RCC 7860 (cell line): ENCODE measurements around the gene DGKH.

ENCODE experiments used
- DNase-seq: peaks from one replicate; pipeline ENCODE4 v3.0.0-alpha.2; 2015; ENCODE audit warnings: low spot score
- FAIRE-seq: peaks from 2 replicates; lab custom pipeline; 2012; peaks lifted over from hg19 to GRCh38; lab: Jason Lieb, UNC

Gene DGKH, protein sequence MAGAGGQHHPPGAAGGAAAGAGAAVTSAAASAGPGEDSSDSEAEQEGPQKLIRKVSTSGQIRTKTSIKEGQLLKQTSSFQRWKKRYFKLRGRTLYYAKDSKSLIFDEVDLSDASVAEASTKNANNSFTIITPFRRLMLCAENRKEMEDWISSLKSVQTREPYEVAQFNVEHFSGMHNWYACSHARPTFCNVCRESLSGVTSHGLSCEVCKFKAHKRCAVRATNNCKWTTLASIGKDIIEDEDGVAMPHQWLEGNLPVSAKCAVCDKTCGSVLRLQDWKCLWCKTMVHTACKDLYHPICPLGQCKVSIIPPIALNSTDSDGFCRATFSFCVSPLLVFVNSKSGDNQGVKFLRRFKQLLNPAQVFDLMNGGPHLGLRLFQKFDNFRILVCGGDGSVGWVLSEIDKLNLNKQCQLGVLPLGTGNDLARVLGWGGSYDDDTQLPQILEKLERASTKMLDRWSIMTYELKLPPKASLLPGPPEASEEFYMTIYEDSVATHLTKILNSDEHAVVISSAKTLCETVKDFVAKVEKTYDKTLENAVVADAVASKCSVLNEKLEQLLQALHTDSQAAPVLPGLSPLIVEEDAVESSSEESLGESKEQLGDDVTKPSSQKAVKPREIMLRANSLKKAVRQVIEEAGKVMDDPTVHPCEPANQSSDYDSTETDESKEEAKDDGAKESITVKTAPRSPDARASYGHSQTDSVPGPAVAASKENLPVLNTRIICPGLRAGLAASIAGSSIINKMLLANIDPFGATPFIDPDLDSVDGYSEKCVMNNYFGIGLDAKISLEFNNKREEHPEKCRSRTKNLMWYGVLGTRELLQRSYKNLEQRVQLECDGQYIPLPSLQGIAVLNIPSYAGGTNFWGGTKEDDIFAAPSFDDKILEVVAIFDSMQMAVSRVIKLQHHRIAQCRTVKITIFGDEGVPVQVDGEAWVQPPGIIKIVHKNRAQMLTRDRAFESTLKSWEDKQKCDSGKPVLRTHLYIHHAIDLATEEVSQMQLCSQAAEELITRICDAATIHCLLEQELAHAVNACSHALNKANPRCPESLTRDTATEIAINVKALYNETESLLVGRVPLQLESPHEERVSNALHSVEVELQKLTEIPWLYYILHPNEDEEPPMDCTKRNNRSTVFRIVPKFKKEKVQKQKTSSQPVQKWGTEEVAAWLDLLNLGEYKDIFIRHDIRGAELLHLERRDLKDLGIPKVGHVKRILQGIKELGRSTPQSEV

DNA sequence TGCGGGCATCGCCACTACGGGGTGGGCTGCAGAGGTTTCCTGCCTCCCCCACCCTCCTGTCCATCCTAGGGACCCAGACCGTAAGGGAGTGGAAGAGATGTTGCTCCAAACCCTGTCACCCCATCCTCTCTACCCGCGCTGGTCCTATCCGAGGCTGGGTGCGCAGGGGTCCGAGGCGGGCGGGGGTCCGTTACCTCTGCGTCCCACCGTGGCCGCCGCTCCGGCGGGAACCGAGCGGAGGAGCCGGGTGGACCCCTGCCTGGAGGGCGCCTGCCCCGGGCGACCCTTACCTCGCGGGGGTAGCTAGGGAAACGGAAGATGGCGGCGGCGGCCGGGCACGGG is at the start of gene DGKH:
DGKH (plus strand) TSS at position 307 of the 342 bp plus-strand sequence. CDS start 126 bp downstream, outside the sequence.
- DNase-seq (no peak), FAIRE-seq (no peak)

DNA sequence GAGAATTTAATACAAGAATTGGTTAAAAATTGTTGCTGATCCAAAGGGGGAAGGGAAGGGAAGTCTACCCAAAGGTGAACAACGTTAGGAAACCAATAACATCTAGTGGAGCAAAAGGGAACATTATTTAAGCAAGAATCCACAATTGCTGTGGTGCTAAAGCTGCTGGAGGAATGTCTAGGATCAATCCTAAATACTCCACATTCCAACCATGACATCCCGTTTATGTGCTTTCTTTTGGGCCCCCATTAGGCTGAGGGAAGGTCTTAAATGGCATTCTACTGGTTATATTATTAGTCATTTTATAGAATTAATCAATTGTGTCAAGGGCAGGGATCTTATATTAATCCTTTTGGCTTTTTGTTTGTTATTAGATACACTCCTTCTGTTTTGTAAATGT is 47.6 kb upstream of the DGKH start:
- no peak for FAIRE-seq
- DNase-seq, result no peak

DNA sequence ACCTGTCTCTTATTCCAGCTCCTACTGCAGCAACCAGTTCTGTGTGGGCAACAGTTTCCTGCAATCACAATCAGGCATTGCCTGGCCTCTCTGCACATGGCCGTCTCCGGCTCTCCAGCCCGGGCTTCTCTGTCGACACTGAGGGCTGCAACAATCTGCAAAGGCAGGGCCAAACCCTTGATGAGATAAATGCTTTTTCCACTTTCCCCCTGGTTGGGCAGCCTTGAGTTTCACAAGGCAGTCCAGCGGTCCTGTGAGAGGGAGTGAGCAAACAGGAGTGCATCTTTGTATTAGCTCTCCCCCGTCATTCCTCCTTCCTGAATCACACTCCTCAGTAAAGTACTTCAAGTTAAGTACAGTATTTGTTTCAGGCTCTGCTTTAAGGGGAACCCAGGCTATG is 46.9 kb upstream of the DGKH start:
- FAIRE-seq, result no peak

DNA sequence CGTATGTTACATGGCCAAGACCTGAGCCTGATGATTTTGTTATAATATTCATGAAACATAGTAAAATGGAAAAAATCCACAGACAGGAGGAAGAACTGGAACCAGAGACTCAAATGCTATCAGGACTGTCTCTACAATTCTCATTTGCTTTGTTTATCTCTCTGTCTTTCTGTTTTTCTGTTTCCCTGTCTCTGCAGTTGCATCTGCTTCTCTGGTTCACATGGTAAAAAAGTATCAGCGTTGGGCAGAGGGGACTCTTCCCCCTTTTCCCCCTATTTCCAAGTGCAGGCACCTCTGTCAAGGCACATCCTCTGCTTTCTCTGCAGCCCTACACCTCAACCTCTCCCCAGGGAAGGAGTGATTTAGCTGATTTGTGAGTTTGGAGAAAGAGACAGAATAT is 46.4 kb upstream of the DGKH start:
- FAIRE-seq, result no peak
- DNase-seq, result no peak

More for the DNA sequence above, 46.9 kb upstream of the DGKH start:
- peak; percentile 29 for DNase-seq

DNA sequence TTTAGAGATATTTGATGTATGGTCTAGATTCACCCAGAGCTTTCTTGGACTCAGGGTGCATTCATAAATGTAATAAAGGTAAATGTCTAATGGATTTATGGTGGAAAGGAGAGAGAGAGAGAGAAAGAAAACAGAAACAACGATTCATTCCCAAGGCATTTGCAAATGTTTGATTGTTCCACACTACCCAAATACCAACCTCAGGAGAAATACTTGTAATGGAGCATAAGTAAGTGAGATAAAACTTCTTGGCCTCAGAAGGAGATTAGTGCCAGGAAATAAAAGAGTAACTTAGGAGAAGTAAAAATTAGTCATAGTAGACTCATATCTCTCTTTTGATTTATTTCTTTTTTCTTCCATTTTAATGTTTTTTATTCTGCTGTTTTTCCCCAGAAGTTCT is 40.6 kb upstream of the DGKH start:
- DNase-seq (peak; percentile 15), FAIRE-seq (no peak)

DNA sequence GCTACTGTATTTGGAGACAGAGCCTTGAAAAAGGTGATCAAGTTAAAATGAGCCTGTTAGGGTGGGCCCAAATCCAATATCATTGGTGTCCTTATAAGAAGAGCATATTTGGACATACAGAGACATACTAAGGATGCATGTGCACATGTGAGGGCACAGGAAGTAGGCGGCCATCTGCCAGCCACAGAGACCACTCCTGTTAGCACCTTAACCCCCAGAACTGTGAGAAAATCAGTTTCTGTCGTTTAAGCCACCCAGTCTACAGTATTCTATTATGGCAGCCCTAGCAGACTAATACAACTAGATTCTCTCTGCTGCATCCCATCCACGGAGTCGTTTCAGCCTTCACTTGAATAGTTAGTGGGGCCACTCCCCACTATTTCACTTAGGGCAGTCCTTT is 39.4 kb upstream of the DGKH start:
- FAIRE-seq (no peak), DNase-seq (no peak)

DNA sequence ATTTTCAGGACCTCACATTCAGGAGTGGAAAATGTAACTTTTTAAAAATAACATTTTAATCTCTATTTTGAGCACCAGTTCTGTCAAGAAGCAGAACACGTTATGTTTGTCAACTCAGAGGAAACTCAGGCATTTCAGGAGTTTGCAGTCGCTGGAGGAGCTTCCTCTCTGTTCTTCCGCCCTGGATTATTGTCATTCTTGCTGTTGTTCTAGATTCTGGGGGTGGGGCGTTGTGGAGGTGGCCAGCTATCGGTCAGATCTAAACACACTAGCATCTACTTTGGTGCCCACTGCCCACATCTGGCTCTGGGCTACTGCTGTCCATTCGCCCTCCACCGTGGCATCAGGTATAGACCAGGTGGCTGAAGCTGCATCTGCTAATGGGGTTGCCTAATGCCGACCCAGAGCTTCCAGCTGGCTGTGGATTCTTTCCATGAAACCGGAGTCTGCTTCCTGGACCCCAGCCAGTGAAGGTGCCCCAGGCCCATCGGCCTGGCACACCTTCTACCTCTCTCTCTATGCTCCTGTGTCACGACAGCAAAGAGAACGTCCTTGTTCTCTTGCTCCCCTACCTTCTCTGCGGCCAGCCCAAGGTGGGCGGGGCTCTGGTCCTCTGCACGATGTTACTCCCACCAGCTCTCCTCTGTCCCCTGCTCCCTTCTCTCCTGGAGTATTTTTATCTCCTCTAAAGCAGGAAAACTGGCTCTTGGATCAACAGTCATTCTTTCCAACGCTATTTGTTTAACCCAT is 36.7 kb upstream of the DGKH start:
- FAIRE-seq, result no peak
- no peak for DNase-seq

DNA sequence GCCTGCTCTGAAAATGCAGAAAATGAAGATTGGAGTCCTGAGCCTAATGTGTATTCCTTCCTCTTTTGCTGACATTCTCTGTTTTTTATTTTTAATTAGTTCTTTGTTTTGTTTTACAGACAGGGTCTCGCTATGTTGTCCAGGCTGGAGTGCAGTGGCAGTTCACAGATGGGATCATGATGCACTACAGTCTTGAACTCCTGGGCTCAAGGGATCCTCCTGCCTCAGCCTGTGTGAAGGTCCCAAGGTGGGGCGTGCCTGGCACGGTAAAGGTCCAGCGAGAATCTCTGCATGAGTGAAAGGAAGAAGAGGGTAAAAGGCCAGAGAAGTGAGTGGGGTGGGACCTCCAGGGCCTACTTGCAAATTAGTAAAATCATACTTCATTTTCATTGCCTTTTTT is 34.3 kb upstream of the DGKH start:
- no peak for FAIRE-seq
- no peak for DNase-seq

DNA sequence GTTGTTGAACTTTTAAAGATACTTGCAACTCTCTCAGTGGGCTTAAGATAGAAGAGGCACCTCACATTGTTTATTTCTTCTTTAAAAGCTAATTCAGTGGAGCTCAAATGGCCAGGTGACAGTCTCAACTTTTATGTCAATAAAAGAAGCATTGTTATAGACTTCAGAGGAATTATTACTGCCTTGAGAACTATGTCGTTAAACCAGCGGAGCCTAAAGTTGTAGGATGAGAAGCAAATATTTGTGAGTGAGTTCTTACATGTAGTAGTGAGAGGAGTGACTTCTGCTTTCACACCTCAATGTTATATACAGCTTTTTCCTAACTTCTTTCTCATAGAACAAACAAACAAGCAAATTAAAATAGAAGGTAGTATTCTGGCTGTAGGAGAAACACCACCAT is 31.2 kb upstream of the DGKH start:
- FAIRE-seq (no peak), DNase-seq (no peak)

DNA sequence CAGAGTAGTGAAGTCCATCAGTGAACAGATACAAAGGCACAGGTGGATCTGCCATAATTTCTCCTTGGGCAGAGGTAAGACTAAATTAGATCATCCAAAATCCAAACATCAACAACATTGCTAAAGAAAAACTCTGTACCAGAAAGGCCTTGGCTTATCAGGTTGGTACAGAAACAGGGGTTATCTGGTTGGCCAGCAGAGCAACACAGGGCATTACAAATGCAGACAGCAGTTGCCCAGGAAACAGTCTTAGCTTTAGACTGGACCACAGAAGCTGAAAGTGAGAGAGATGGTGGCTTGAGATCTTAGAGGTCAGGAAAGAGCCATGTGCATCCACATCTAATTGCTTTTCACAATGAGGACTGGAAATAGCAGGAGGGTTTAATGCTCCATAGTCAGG is 26.6 kb upstream of the DGKH start:
- DNase-seq (no peak), FAIRE-seq (no peak)

DNA sequence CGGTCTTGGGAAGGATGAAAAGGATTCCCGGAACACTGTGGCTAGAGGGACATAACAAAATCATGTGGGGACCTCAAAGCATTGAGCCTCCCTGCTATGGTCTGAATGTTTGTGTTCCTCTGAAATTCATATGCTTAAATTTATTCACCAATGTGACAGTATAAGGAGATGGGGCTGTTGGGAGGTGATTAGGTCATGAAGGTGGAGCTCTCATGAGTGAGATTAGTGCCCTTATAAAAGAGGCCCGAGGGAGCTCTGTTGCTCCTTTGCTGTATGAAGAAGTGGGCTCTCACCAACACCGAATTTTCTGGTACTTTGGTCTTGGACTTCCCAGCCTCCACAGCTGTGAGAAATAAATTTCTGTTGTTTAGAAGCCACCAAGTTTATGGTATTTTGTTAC is 26.1 kb upstream of the DGKH start:
- no peak for FAIRE-seq

DNA sequence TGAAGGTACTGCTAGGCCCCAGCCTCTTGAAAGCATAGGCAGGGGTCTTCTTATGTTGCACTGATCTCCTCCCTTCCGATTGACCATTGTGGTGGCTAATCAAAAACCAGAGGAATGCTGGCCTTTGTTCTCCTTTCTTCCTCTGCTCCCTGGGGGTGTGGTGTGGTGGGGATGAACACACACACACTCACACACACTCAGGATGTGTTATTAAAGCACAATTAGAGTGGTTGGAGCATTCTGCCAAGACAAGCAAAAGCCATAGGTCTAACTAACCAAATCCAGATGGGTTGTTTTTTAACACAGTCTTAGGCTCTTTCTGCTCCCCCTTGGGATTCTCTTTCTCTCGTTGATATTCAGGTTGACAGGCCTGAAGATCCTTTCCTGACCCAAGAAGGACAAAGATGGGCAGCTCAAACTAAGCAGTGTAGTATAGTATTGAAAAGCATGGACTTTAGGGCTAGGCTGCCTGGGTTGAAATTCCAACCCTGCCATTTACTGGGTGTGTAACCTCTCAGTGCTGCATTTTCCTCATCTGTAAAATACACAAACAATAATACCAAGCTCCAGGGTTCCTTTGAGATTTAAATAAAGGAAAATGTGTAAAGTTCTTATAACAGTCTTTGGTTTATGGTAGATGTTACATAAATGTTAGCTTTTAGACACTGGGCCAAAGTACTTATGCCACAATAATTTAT is 25.5 kb upstream of the DGKH start:
- no peak for DNase-seq
- FAIRE-seq, result no peak

More for the DNA sequence above, 26.1 kb upstream of the DGKH start:
- DNase-seq, result no peak

DNA sequence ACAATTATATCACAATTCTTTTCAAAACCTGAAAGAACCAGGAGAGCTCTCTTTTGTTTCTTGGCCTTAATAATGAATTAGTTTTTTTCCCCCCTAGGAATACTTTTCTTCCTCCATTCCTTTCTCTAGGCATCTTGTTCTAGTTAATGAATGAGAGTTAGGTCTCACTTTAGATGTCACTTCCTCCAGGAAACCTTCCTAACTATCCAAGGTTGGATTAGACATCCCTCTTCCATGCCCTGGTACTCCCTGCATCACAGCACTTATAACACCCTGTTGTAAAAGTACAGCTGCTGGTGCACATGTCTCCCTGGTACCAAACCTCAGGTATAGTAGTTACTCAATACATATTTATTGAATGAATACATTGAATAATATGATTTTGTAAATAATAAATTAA is 21.2 kb upstream of the DGKH start:
- DNase-seq (no peak), FAIRE-seq (no peak)

DNA sequence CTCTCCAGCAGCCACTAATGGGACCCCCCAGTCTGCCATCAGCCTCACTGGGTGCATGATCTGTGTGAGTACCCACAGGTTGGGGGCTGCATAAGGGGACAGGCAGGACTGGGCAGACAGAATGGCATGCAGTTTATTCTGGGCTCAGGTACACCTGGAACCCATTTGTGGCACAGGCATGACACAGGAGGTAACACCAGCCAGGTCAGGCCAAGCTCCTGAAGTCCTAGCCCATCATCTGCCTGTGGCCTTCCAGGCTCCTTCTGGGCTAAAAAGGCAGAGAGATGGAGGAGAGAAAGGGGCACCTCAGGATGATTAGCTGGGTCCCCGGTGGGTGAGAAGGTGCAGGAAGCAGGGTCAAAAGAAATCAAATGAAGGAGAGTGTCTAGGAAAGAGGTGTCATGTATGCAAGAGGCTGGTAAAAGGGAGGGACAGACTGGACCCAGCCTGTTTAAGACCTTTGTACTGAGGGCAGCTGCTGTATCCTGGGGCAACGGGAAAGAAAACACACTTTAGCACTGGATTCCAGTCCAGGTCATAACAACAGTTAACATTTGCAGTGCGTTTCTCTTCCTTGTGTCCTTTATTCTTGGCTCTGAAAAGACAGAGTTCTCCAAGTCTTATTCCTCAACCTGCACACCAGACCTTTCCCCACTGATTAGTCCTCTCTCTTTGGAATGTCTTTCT is 20.2 kb upstream of the DGKH start:
- FAIRE-seq (no peak), DNase-seq (no peak)

DNA sequence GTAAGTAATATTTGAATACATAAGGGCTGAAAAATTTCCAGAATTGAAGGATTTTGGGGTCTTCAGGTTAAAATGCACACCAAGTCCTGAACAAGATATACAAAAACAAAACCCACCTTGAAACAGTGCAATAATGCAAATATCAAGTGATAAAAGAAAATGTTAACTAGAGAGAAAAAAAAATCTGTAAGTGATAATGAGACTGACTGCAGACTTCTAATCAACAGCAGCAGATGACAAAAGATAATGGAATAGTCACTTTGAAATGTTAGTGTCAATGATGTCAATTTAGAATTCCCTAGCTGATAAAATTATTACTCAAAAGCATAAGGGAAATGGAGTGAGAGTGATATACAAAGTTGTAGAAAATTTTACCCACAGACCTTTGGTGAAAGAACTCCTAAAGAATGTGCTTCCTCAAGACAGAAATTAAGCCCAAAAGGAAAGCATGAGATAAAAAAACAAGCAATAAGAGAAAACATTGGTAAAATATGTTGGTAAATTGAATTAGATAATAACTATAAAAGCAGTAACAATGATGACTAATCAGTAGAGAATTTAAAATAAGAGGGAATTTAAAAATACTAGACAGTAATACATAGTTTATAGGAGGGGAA is 12.4 kb upstream of the DGKH start:
- FAIRE-seq (no peak), DNase-seq (no peak)

DNA sequence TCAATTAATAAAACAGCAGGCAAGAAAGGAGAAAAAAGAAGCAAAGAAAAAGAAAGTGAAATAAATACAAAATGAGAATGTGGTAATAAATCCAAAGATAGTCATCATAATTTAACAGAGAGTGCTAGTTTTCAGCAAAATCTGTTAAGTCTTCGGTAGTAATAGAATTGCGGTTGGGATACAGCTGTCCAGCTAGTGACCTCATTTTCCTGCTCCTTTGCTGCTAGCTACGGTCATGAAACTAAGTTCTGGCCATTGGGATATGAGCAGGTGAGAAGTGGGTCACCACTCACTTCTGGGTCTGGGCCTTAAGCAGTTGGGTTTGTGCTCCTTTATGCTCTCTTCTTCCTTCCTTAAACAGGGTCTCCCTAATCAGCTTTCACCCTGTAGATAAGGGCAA is 11.7 kb upstream of the DGKH start:
- no peak for FAIRE-seq
- DNase-seq, result no peak

DNA sequence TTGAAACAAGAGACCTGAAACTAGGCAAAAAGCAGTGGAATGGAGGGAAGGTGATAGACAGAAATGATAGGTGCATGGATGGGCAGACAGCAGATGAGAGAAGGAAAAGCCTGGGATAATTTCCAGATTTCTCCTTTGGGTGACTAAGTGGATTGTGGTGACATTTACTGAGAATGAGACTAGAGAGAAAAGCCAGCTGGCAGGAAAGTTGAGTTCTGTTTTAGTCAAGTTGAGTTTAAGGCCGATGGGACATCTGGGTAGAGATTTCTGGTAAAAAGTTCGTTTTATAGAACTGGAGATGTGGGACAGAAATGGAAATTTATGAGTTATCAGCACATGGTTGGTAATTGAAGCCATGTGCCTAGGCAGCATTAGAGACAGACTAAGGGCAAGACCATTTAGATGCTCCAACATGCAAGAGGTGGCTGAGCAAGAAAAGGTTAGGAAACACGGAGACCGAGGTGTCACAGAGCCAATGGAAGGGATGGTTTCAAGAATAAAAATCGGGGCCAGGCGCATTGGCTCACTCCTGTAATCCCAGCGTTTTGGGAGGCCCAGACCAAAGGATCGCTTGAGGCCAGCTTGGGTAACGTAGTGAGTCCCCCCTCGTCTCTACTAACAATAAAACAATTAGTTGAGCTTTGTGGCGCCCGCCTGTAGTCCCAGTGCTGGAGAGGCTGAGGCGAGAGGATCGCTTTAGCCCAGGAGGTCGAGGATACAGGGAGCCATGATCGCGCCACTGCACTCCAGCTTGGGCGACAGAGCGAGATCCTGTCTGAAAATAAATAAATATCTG is 9.6 kb upstream of the DGKH start:
- DNase-seq, result no peak
- no peak for FAIRE-seq

DNA sequence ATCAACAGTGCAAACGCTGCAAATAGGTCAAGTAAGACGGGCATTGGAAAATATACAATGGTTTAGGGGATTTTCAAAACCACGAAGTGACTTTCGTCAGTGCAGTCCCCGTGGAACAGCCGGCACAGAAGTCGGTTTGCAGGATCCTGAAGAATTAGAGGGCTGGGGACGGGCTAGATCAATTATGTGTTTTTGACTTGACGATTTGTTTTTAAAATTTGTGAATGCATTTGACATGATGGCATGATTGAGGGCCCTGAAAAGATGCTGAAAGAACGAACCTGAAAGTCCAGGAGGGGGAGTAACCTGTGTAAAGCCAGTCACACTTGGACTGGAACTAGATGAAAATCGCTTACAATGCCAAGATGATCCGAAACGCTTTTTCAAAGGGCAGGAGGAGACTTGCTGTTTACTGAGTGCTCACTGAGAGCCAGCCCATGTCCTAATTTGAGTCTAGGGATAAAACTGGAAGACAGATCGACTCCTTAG is 8.9 kb upstream of the DGKH start:
- FAIRE-seq, result no peak
- no peak for DNase-seq
